BLaER1 (cell line): ENCODE measurements around the gene VDAC2.

Source experiments
- H3K27ac ChIP-seq: shearing (Covaris generic); formaldehyde crosslinking; 2 replicates; pipeline ENCODE4 v1.8.1; 2022
- H3K27me3 ChIP-seq: shearing (Covaris generic); formaldehyde crosslinking; 2 replicates; pipeline ENCODE4 v1.8.1; 2022
- H3K36me3 ChIP-seq: shearing (Covaris generic); formaldehyde crosslinking; 2 replicates; pipeline ENCODE4 v1.8.1; 2022
- H3K4me1 ChIP-seq: shearing (Covaris generic); formaldehyde crosslinking; 2 replicates; pipeline ENCODE4 v1.8.1; 2022
- H3K4me2 ChIP-seq: shearing (Covaris generic); formaldehyde crosslinking; 2 replicates; pipeline ENCODE4 v1.8.1; 2022
- H3K4me3 ChIP-seq: shearing (Covaris generic); formaldehyde crosslinking; 2 replicates; pipeline ENCODE4 v1.8.1; 2022
- H3K9ac ChIP-seq: shearing (Covaris generic); formaldehyde crosslinking; 2 replicates; pipeline ENCODE4 v1.8.1; 2022
- H3K9me3 ChIP-seq: shearing (Covaris generic); formaldehyde crosslinking; 2 replicates; pipeline ENCODE4 v1.8.1; 2022
- H4K20me1 ChIP-seq: shearing (Covaris generic); formaldehyde crosslinking; 2 replicates; pipeline ENCODE4 v1.8.1; 2022
- Cebpa-rat ChIP-seq: shearing (Covaris generic); IDR thresholded peaks from 2 replicates; pipeline ENCODE4 v1.8.1; 2022

VDAC2 gene

DNA sequence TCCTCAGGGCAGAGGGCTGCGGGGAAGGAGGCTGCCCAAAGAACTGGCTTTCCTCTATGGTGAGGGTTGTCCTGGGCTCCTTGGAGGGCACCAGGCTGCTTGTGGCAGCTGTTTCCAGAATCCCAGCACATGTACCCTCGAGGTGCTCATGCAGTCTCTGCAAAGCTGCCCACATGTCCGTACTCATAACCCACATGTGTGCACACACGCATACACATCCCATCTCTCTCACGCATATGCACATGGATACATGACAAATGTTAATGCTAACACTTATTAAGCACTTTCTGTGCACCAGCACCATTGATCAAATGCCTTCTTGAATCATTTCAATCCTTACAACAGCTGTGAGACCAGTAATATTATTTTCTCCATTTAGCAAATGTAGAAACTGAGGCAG lies 61.5 kb downstream of the VDAC2 start:
- Histone ChIP-seq H3K4me3 (no peak overlapping the region), H4K20me1 (no peaks in the 10 kb centered on the region), H3K4me1 (no peaks in the 10 kb centered on the region), H3K27ac (no peak overlapping the region), H3K27me3 (no peaks in the 10 kb centered on the region), H3K4me2 (no peak overlapping the region), H3K9ac (no peak overlapping the region), H3K36me3 (no peaks in the 10 kb centered on the region), H3K9me3 (no peaks in the 10 kb centered on the region)
- TF ChIP-seq Cebpa-rat, result no peak

DNA sequence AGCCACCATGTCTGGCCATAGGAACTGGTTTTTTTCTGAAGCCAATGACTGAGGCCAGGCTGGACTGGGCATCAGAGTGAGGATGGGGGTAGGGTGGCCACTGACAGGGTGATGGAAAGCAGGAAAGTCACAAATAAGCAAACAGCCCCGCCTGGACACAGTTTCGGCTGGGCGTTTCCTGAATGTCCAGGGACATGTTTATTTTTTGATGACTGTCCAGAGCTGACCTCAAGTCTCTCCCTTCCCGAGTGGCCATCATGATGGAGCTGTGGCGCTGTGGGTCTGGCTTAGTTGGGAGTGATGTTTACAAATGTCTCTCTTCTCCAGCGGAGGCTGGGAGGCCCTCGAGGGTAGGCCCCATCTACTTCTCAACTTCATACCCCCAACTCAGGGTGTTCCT lies 62.3 kb downstream of the VDAC2 start:
- H3K4me2 ChIP-seq, result no peak overlapping the region
- no peak for TF ChIP-seq Cebpa-rat
- H4K20me1 ChIP-seq, result no peaks in the 10 kb centered on the region
- H3K36me3 ChIP-seq, result no peaks in the 10 kb centered on the region
- H3K4me1 ChIP-seq, result no peaks in the 10 kb centered on the region
- H3K9ac ChIP-seq, result no peak overlapping the region
- no peaks in the 10 kb centered on the region for H3K9me3 ChIP-seq
- no peak overlapping the region for H3K4me3 ChIP-seq
- H3K27ac ChIP-seq, result no peak overlapping the region
- H3K27me3 ChIP-seq, result no peaks in the 10 kb centered on the region

DNA sequence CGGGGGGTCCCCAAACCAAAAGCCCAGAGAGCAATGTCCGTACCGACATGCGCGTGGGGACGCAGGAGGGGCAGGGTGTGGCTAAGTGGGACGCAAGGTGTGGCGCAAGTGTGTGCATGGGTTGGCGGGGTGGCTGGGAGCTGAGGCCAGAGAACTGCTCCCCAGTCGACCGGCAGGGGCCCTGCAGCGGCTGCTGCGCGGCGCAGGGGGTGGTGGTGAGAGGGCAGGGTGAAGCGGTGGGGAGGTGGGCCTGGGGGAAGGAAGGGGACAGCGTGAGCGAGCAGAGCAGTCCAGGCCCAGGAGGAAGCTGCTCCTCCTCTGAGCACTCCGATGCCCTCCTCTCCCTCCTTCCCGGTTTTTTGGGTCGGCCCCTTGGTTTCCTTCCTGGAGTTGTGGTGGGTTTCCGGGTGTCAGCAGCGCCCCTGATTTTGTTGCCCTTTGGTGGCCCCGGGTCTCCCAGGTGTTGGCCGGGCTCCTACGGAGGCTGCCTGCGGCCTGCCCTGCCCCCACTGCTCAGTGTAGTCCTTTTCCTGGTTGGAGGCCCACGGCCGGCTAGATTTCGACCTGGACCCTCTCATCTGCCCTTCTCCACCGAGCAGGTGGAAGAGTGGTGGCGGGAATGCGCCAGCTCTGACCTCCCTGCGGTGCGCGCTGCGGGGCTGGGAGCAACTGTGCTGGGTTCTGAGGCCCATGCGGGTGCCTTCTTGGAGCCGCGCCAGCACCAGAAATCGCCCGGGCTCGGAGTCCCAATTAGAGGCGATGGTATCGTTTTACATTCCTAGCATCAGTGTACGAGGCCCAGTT lies 65.7 kb downstream of the VDAC2 start:
- Histone ChIP-seq H3K4me3 (no peak overlapping the region), H3K4me2 (no peak overlapping the region), H3K4me1 (peaks cover 11% of the 10 kb centered on the region), H3K9me3 (no peaks in the 10 kb centered on the region), H3K9ac (no peak overlapping the region), H3K27ac (no peak overlapping the region), H4K20me1 (no peaks in the 10 kb centered on the region), H3K36me3 (no peaks in the 10 kb centered on the region), H3K27me3 (no peaks in the 10 kb centered on the region)
- no peak for TF ChIP-seq Cebpa-rat

- H3K27me3 ChIP-seq, result no peaks in the 10 kb centered on the region
- no peaks in the 10 kb centered on the region for H4K20me1 ChIP-seq
- no peaks in the 10 kb centered on the region for H3K36me3 ChIP-seq
- no peak overlapping the region for H3K9ac ChIP-seq
- peaks cover 15% of the 10 kb centered on the region for H3K4me1 ChIP-seq
- H3K4me2 ChIP-seq, result no peak overlapping the region
- TF ChIP-seq Cebpa-rat, result no peak
- no peak overlapping the region for H3K27ac ChIP-seq
- no peak overlapping the region for H3K4me3 ChIP-seq
- H3K9me3 ChIP-seq, result no peaks in the 10 kb centered on the region
Measured at GRCh38 chr10:75280236-75280635, 69.6 kb downstream of the VDAC2 start.
